Stimulated activated CD8-positive, alpha-beta memory T cell treated with anti-CD3 and anti-CD28 coated beads, Interleukin-4, amount 100 ng/mL, for 1 hour (primary cell): Measurements from ENCODE around the gene FRMD7.
"Not testable (repeated sequence)": the region's sequence is repeated elsewhere in the genome, so short reads cannot be mapped to it uniquely, and the experiment has no call there.

Experiments used
- DNase-seq, 2 donors: peaks; one replicate each; pipeline ENCODE4 v3.0.0-alpha.2; 2020; ENCODE audit warnings: low read depth in 2 of 2, low spot score in 1 of 2

Gene FRMD7, protein sequence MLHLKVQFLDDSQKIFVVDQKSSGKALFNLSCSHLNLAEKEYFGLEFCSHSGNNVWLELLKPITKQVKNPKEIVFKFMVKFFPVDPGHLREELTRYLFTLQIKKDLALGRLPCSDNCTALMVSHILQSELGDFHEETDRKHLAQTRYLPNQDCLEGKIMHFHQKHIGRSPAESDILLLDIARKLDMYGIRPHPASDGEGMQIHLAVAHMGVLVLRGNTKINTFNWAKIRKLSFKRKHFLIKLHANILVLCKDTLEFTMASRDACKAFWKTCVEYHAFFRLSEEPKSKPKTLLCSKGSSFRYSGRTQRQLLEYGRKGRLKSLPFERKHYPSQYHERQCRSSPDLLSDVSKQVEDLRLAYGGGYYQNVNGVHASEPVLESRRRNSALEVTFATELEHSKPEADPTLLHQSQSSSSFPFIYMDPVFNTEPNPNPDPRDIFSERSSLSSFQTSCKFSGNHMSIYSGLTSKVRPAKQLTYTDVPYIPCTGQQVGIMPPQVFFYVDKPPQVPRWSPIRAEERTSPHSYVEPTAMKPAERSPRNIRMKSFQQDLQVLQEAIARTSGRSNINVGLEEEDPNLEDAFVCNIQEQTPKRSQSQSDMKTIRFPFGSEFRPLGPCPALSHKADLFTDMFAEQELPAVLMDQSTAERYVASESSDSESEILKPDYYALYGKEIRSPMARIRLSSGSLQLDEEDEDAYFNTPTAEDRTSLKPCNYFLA

DNA sequence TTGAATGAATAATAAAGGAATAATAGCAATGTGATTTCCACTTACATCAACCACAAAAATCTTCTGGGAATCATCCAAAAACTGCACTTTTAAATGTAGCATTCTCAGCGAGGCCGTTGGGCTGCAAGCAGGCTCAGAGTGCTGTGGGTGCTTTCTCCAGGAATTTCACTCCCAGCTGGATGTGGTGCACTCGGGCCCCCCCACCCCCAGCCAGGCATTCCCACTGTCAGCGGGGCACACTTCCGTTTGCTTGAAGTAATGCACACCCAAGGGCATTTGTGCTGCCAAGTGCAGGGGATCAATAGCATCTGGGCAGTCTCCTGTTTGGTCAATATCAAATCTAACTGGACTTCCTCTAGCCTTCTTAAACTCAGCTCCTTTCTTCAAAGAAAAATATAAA, at the start of gene FRMD7:
FRMD7 (minus strand) TSS at position 278 of the 400 bp plus-strand sequence; CDS start at position 102, 176 bp downstream.
- DNase-seq, result no peak

DNA sequence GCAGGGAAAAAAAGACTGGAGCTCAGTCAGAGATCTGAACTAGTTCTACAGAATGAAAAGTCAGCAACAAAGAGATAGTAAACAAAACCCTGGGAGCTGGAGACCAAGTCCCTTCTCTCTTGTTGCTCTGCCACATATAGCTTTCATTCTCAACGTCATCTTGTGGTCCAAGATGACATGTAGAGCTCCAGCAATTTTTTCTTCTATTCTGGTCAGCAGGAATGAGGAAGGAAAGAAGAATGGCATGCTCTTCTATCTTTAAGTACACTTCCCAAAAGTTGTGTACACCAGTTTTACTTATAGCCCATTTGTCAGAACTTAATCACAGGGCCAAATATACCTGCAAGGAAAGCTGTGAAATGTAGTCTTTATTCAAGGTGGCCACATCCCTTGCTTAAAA, 45.8 kb upstream of the FRMD7 start:
- no peak for DNase-seq

DNA sequence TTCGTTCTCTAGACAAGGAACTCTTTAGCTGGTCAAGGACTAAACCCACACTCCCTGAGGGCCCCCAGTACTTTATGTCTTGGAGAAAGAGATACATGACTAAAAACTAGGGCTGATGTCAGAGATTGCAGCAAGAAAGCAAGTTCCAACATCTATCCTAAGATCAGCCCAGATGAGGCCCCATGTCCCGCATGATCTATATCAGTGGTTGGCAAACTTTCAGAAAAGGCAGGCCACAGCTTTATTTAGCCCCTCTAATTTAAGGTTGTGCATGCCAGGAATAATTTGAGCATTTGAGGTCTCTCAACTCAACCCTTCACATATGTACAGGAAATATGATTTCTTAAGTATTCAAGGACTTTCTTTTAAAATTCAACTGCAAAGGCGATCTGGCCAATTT, 44.1 kb upstream of the FRMD7 start:
- no peak for DNase-seq

DNA sequence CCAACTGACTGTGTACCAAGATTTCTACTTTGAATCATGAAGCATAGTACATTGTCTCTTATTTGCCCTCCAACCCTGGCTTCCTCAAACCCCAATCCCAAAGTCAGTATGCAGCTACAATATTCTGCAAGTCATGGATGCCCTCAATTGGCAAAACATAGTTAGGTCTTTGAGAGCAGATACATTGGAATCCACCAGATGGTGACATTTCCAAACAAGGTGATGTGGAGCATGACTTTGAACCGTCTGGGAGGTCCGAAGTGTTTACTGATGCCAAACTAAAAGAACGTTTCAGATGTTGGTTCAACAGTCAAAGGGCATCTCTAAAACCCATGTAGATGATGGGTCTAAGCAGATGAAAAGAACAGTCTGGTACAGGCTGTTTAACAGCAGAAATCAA, 43.7 kb upstream of the FRMD7 start:
- no peak for DNase-seq

DNA sequence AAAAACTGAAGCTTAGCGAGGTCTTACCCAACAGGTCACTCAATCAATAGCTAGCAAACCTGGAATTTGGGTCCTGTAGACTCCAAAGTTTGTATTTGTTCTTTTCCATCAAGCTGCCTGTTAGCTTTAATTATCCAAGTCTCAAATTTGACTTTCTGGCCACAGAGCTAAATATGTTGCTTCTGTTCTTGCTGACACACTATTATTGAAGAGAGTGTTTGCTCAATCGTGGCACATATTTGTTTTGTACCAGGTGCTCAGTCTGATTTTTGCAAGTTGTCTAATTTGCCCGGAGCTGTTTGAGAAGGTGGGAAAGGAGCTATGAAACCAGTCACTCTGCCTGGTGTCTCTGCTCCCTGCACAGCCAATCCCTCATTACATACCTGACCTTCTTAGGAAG, 41.7 kb upstream of the FRMD7 start:
- DNase-seq, result no peak

DNA sequence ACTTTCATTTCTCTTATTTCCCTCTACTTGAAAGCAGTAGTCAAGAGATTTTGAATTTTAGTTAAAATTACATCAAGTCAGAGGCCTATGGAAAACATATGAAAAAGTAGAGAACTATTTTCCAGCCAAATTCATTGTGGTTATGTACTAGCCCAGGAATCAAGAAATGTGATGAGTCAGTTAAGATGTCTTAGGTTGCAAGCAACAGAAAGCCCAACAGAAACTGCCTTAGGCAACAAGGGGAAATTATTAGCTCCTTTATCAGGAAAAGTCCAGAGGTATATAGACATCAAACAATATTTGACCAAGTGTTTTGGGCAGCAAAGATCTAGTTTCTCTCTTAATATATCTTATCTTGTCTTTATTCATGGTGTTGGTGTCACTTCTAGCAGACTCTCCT, 37.8 kb upstream of the FRMD7 start:
- no peak for DNase-seq

DNA sequence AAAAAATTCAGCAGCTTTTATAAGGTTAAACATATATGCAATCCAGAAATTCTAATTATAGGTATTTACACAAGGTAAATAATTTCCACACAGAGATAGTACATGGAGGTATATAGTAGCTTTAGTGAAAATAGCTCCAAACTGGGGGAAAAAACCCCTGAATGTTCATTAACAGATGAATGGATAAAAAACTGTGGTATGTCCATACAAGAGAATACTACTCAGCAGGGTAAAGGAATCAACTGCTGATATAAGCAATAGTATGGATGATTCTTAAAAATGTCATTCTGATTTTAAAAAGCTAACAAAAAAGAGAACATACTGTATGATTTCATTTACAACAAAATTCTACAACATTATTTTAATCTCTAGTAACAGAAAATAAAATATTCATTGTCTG, 37.2 kb upstream of the FRMD7 start:
- no peak for DNase-seq

DNA sequence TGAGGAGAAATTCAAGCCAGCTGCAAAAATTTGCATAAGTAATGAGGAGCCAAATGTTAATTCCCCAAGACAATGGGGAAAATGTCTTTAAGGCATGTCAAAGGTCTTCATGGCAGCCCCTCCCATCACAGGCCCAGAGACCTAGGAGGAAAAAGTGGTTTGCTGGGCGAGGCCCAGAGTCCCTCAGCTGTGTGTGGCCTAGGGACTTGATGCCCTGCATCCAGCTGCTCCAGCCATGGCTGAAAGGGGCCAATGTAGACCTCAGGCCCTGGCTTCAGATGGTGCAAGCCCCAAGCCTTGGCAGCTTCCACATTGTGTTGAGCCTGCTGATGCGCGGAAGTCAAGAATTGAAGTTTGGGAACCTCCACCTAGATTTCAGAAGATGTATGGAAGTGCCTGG, 35.3 kb upstream of the FRMD7 start:
- DNase-seq, result not testable (repeated sequence)

DNA sequence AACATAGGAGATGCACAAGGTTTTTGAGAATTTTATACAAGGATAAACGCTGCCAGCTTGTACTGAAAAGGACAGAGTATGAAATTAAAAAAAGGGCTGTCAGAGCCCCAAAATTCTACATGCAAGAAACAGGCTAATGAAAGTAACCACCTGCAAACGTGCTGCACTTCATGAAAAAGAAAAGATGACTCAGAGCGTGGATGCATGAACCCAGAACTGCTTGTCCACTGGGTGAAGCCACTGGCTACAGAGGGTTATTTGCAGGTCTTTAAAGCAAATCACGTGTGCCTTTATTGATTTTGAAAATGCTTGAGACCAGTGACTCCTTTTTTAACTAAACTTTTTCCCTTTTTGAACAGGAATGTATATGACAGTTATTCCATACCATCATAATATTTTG, 25.3 kb upstream of the FRMD7 start:
- DNase-seq, result no peak

DNA sequence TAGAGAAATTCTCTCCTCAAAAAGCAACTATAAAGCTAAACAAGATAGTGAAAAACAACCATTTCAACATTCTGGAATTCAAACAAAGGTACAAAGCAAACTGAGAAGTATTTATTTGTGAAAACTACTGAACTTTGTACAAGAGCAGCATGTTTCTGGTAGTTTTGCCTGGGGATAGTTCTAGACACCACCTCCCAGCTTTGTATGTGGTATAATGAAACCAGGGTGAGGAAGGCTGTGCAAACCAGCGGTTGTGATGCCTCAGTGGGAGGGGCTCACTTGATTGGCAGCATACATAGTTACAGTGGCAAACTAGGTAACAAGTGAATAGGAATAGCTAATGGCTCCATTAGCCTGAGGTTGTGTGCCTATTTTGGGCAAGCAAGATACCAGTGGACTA, 18.6 kb upstream of the FRMD7 start:
- no peak for DNase-seq

DNA sequence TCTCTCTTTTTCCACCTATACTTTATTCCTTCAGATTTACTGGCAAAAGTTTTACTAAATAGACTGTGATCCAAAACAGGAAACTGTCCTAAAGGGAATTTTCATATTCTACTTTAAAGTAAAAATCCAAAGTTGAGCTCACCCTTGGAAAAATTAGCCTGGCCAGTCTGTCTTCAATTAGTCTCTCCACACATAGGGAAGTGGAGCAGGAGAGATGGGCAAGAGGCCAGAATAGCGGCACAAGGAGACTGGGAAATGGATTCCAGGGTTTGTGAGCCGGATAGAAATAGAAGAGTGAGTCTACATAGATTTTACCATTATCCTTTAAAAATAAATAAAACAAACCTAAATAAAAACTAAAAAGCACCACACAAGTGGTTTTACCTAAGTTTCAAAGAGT, 16.2 kb upstream of the FRMD7 start:
- DNase-seq, result no peak

DNA sequence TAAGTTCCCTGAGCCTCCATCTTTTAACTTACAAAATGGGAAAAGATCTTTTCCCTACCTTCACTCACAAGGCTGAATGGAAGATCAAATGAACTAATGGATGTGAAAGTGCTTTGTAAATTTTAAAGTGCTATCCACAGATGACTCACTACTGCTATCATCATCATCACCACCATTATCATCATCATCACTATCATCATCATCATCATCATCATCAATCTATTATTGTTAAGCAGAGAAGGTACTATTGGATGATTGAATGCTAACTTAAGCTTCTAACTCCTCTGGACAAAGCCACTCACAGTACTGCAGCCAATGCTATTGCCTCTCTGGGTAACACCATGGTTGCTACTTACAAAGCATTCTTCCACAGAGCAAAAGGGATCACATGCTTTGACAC, 1.9 kb downstream of the FRMD7 start:
- DNase-seq, result no peak

DNA sequence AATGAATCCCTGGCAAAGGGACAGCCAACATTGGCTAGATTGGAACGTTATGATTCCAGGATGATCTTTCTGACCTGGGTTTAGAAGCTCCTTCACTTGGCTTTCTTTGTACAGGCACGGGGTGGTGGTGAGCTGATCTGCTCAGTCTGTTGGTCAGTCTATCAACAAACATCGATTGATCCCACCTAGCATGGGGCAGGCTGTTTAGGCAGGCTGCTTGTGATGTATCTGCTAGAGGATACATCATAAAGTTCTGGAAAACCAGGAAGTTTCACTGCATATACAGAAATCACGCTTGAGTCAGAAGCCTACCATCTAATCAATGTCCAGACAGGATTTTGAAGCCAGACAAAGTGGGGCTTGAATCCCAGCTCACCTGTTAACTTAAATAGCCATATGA, 6.9 kb downstream of the FRMD7 start:
- DNase-seq, result no peak

DNA sequence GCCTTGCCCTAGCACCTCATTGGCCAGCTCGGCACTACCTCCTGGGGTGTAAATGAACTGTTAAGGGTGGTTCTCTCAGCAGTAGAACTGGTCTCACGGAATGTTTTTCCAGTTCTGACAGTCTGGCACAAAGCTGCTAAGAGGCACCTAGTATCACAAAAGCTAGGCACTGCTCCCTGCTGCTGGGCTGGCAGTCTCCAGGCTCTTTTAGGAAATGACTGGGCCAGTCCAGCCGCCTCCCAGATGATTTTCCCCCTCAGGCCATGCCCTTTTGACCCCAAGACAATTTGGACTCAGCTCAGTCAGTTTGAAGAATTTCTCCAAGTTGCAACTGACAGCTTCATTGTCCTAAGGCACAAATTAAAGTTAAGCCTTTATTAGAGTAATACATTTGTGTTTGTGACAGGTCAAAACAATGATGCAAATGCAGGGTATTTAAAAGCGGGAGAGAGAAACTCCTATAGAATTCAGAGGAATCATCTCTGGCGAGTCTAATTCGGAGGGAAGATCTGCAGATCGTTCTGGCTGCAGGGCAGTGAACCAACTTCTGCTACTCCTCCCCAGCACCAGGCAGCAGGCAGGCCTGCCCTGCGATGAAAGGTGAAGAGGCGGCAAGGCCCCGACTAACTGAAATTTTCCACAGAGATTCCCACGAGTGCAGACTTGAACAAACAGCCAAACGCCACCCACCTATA, 7.9 kb downstream of the FRMD7 start:
- DNase-seq, result no peak

DNA sequence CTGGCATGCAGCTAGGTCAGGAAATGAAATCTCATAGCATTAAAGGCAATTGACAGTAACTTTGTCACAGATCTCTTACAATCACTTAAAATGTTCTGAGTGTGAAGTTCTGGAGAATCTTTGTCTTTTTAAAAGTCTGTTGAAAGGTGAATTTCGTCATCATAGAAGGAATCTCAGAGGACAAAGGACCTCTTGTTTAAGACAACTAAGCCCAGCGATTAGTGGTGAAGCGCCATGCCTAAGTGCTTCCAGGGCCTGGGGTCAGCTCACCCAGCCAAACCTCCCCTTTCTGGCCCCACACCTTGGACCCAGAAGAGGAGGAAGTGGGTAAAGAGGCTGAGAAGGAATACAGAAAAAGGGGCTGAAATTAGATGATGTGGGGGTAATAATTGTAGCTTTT, 8.5 kb downstream of the FRMD7 start:
- no peak for DNase-seq

DNA sequence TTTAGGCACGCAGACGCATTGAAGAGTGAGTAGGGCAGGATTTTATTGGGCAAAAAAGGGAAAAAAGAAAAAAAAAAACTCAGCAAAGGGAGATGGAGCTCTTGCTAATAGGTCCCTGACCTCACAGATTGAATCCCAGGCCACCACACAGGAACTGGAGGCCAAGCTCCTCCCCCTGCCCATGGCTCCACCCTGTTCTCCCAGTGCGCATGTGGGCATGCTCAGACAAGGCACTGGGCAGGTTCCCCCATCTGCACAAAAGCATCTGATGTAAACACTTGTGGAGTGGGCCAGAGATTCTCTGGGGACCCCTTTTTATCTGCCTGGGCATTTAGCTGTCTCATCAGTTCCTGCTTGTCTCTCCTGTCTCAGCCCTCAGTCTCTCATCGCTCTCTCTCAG, 9.5 kb downstream of the FRMD7 start:
- DNase-seq, result no peak

DNA sequence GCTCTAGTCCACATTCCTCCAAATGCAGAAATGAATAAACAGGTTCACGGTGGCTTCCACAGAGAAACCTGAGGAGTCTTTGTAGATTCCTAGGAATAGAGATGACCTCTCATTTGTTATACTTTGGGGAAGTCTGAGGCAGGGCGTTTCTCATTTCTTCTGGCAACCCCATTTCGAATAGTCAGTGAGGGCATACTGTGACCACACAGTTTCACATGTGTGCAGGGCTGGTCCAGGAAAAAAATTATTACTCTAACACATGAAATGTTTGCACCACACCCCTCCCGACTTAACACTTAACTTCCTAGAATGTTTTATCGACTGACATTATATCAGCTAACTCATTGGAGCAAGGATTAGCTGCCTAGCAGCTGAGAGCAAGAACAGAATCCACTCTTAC, 12.0 kb downstream of the FRMD7 start:
- DNase-seq, result no peak

DNA sequence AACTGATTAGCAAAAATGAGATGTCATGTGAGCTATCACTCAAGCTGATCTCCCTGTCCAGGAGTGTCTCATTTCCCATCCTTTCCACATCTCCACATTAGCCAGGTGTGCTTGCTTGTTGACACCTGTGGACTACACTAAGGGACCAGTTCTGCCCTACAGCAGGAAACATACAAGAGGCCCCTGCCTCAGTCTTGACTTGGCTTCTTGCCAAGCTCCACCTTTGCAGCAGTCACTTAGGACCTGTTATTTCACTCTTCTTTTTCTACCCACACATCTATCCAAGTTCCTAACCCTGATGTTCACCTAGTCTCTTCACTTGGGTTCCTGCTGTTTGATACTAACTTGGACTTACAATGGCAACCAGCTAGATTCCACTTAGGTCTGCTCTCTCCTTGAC, 13.2 kb downstream of the FRMD7 start:
- DNase-seq, result no peak

DNA sequence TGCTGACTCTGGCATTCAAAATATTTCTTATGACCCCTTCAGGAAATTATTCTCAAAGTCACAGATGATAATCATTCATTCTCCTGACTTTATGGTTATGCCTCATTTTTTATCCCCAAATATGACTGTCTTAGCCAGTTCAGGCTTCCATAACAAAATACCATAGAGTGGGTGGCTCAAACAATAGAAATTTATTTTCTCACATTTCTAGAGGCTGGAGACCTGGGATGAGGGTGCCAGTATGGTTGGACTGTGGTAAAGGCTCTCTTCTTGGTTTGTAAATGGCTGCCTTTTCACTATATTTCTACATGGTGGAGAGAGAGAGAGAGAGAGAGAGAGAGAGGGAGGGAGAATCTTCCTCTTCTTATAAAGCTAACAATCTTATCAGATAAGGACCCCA, 20.5 kb downstream of the FRMD7 start:
- no peak for DNase-seq

DNA sequence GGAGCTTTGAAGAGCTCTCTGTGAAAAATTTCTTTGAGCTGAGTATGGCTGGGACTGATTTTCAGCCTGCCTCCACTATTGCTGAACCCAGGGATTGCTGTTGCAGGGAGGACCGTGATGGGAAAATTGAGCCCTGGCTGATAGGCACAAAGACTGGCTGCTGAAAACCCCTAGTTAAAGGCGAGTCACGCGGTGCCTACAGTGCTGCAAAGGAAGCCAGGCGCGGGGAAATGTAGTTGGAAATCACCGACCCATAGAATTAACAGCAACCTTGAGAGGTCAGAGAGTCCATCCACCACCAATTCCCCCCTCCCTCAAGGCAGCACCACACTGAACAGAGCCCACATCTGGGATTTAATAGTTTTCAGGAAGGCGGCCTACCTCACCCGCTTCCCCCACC, 26.0 kb downstream of the FRMD7 start:
- no peak for DNase-seq

DNA sequence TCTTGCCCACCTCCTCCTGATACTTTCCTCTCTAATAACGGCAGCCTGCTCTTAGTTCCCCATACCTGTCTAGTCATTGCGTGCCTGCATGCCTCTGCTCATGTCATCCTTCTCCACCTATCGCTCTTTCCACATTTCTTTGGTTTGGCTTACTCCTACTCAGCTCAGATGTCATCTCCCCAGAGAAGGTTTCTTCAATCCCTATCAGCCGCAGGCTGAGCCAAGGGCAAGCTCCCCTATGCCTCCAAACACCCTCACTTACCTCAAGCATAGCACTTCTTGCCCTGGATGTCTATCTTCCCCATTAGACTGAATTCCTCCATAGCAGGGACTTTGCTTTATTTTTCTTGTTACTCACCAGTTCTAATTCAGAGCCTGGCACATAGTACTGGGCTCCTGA, 26.6 kb downstream of the FRMD7 start:
- DNase-seq, result no peak

DNA sequence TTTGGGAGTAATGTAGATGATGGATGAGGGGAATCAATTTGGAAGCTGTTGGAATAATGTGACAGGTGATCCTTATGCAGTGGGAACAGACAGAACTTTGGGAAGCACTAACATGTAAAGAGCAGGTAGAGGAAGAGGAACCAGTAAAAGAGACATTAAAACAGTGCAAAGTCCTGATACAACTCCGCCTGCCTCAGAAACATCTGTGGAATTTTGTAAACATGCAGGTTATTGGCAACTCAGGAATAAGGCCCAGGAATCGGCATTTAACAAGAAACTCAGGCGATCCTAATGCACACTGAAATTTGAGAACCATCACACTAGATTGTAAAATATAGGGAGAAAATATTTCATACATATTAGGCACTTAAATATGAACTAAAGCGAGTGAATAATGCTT, 29.1 kb downstream of the FRMD7 start:
- DNase-seq, result not testable (repeated sequence)
